Body of pancreas (tissue), 4 donors: ENCODE measurements around the gene BCL7A. TPM values are rescaled to one million over a fixed set of nuclear protein-coding genes. Genes with fewer than 3 reads are reported as not detected.
"Not testable (repeated sequence)": the region's sequence is repeated elsewhere in the genome, so short reads cannot be mapped to it uniquely, and the experiment has no call there.

Experiments used
- ATAC-seq: fragments of 150-250 bp; one replicate; pipeline ENCODE4 v1.9.1; 2016
- DNase-seq, 4 donors: peaks; one replicate each; pipeline ENCODE4 v3.0.0-alpha.2; 2019
- H3K27ac ChIP-seq, 4 donors: fragments of 200-600 bp; sonication (generic); 1 replicate in 3 of 4; 2 replicates in 1 of 4; pipeline versions ENCODE4 v1.5.1 to v1.6.1; 2016 to 2019; ENCODE audit warnings: mild to moderate bottlenecking in 1 of 4, mixed read lengths in 1 of 4, moderate library complexity in 1 of 4
- H3K27me3 ChIP-seq, 2 donors: fragments of 200-600 bp; sonication (generic); one replicate each; pipeline ENCODE4 v1.6.0; 2016; ENCODE audit warnings: mild to moderate bottlenecking in 1 of 2
- H3K36me3 ChIP-seq, 2 donors: fragments of 200-600 bp; sonication (generic); replicated peaks in 1 of 2; 2 replicates each; pipeline ENCODE4 v1.5.1; 2016; ENCODE audit warnings: low read depth in 2 of 2; ENCODE audit not compliant: insufficient read depth in 1 of 2
- H3K4me1 ChIP-seq: fragments of 200-600 bp; sonication (generic); one replicate; pipeline ENCODE4 v1.6.0; 2016
- H3K4me3 ChIP-seq, 2 donors: fragments of 200-600 bp; sonication (generic); 1 replicate in 1 of 2; 2 replicates in 1 of 2; pipeline ENCODE4 v1.5.1; 2016 to 2019
- H3K9me3 ChIP-seq, 3 donors: fragments of 200-600 bp; sonication (generic); 1 replicate in 2 of 3; 2 replicates in 1 of 3; pipeline ENCODE4 v1.5.1; 2016
- CTCF ChIP-seq, 7 experiments: fragments of 450-650 bp in 4 of 7; fragments of 200-600 bp in 3 of 7; sonication (generic) in 3 of 7; IDR thresholded peaks; one replicate each; pipeline ENCODE4 v1.5.1; 2016 to 2019; ENCODE audit warnings: antibody characterized with exemption in 7 of 7
- POLR2A ChIP-seq, 3 donors: fragments of 450-650 bp; IDR thresholded peaks; one replicate each; pipeline ENCODE4 v1.6.1; 2016; ENCODE audit warnings: antibody characterized with exemption in 3 of 3, mild to moderate bottlenecking in 2 of 3
- WGBS, 2 donors: methylation state at CpG; one replicate each; pipeline ENCODE4 v1.1.5; 2017; 5-methylcytosine and 5-hydroxymethylcytosine counted together
- intact Hi-C: fragments of 100-400 bp; cut with DNase I; formaldehyde crosslinking; loops from one replicate; pipeline ENCODE4 v1.15.1; 2023
- total RNA-seq, 2 donors: library from RNA; depleted of rRNA; stranded (reverse); fragments of >200 nt; gene quantifications; one replicate each; pipeline ENCODE4 v1.1.0, GENCODE V29; 2016

Gene BCL7A
- total RNA-seq, 2 donors from 2014 or later, result 19.1 to 25.2 TPM

GRCh38 chr12:122036153-122036552 is 14.5 kb downstream of the BCL7A start:
- H3K9me3 ChIP-seq, result no peaks in the 10 kb centered on the region
- DNase-seq (no peak), ATAC-seq (no peak)
- intact Hi-C loops, result no loop called here
- H3K4me3 ChIP-seq, result no peak overlapping the region
- no peaks in the 10 kb centered on the region for H3K36me3 ChIP-seq
- H3K4me1 ChIP-seq, result peaks cover 42% of the 10 kb centered on the region
- 87 to 89% methylated on average over 6 of the region's 6 CpGs for WGBS, 2 donors
- TF ChIP-seq CTCF (IDR thresholded peaks at IDR 0.05) (no peak), POLR2A (IDR thresholded peaks at IDR 0.05) (no peak)
- H3K27me3 ChIP-seq, result no peaks in the 10 kb centered on the region
- H3K27ac ChIP-seq, result peak overlapping the region in 2 of 4 donors; percentile 60 to 67

GRCh38 chr12:122040579-122041386 is 19.1 kb downstream of the BCL7A start:
- Histone ChIP-seq H3K4me3 (no peak overlapping the region), H3K36me3 (peaks cover 0 to 9% of the 10 kb centered on the region in 2 donors), H3K27ac (peak overlapping the region in 3 of 4 donors; percentile 35 to 58 (median 56)), H3K9me3 (no peaks in the 10 kb centered on the region), H3K27me3 (no peaks in the 10 kb centered on the region), H3K4me1 (peaks cover 29% of the 10 kb centered on the region)
- 59 to 61% methylated on average over 19 to 21 of the region's 21 CpGs for WGBS, 2 donors
- intact Hi-C loops, result no loop called here
- TF ChIP-seq POLR2A (IDR thresholded peaks at IDR 0.05) (no peak), CTCF (IDR thresholded peaks at IDR 0.05) (no peak)
- ATAC-seq (peak; percentile 87), DNase-seq (peak in 2 of 4 donors; percentile 64 to 73)

GRCh38 chr12:122041458-122041857 is 19.8 kb downstream of the BCL7A start:
- intact Hi-C loops, H3K4me3 ChIP-seq, H3K9me3 ChIP-seq, DNase-seq, H3K36me3 ChIP-seq, H3K27me3 ChIP-seq, ATAC-seq: not testable (repeated sequence)
- WGBS, 2 donors, result 100% methylated on average over 2 to 3 of the region's 3 CpGs
- Histone ChIP-seq H3K27ac (peak overlapping the region in 3 of 4 donors; percentile 35 to 58 (median 56)), H3K4me1 (peaks cover 24% of the 10 kb centered on the region)

- no peak overlapping the region for H3K27ac ChIP-seq
- DNase-seq, result no peak
- 80 to 82% methylated on average over 11 of the region's 11 CpGs for WGBS, 2 donors
- no peak overlapping the region for H3K4me3 ChIP-seq
- TF ChIP-seq POLR2A (IDR thresholded peaks at IDR 0.05) (no peak), CTCF (IDR thresholded peaks at IDR 0.05) (no peak)
- no peaks in the 10 kb centered on the region for H3K27me3 ChIP-seq
- peaks cover 24% of the 10 kb centered on the region for H3K4me1 ChIP-seq
- intact Hi-C loops, result no loop called here
- peaks cover 6 to 9% of the 10 kb centered on the region in 2 donors for H3K36me3 ChIP-seq
- H3K9me3 ChIP-seq, result no peaks in the 10 kb centered on the region
- no peak for ATAC-seq
These were observed 21.2 kb downstream of the BCL7A start for GRCh38 chr12:122042910-122043309.

GRCh38 chr12:122043476-122043875 is 21.8 kb downstream of the BCL7A start:
- DNase-seq (no peak), ATAC-seq (no peak)
- no peaks in the 10 kb centered on the region for H3K9me3 ChIP-seq
- intact Hi-C loops, result no loop called here
- H3K4me3 ChIP-seq, result no peak overlapping the region
- H3K27me3 ChIP-seq, result no peaks in the 10 kb centered on the region
- no peak overlapping the region for H3K27ac ChIP-seq
- H3K36me3 ChIP-seq, result peaks cover 6 to 9% of the 10 kb centered on the region in 2 donors
- peaks cover 24% of the 10 kb centered on the region for H3K4me1 ChIP-seq
- WGBS, 2 donors, result 89 to 98% methylated on average over 15 of the region's 15 CpGs
- TF ChIP-seq POLR2A (IDR thresholded peaks at IDR 0.05) (no peak), CTCF (IDR thresholded peaks at IDR 0.05) (no peak)
